B cell (primary cell): ENCODE data around the gene ZXDB.
"Not testable (repeated sequence)": the region's sequence is repeated elsewhere in the genome, so short reads cannot be mapped to it uniquely, and the experiment has no call there.

Experiments used
- EZH2 ChIP-seq: IDR thresholded peaks from 2 replicates; pipeline ENCODE4 v1.6.1; 2012; ENCODE audit warnings: borderline replicate concordance, low read depth, mild to moderate bottlenecking, moderate library complexity, low read length; ENCODE audit not compliant: insufficient read depth, poor library complexity, severe bottlenecking
- TF ChIP-seq, protein P1 (sequence below): fragments of 200-600 bp; IDR thresholded peaks from one replicate; pipeline ENCODE4 v1.8.0; 2022; ENCODE audit warnings: antibody characterized with exemption, mild to moderate bottlenecking

DNA sequence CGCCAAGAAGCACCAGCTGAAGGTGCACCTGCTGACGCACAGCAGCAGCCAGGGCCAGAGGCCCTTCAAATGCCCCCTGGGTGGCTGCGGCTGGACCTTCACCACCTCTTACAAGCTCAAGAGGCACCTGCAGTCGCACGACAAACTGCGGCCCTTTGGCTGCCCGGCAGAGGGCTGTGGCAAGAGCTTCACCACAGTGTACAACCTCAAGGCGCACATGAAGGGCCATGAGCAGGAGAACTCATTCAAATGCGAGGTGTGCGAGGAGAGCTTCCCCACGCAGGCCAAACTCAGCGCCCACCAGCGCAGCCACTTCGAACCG lies 1.0 kb downstream of the ZXDB start:
- TF ChIP-seq, protein P1, sequence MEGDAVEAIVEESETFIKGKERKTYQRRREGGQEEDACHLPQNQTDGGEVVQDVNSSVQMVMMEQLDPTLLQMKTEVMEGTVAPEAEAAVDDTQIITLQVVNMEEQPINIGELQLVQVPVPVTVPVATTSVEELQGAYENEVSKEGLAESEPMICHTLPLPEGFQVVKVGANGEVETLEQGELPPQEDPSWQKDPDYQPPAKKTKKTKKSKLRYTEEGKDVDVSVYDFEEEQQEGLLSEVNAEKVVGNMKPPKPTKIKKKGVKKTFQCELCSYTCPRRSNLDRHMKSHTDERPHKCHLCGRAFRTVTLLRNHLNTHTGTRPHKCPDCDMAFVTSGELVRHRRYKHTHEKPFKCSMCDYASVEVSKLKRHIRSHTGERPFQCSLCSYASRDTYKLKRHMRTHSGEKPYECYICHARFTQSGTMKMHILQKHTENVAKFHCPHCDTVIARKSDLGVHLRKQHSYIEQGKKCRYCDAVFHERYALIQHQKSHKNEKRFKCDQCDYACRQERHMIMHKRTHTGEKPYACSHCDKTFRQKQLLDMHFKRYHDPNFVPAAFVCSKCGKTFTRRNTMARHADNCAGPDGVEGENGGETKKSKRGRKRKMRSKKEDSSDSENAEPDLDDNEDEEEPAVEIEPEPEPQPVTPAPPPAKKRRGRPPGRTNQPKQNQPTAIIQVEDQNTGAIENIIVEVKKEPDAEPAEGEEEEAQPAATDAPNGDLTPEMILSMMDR: not testable (repeated sequence)
- not testable (repeated sequence) for TF ChIP-seq EZH2
